Gastroesophageal sphincter (tissue), 3 donors: ENCODE data around the gene EIF5A.

Experiments
- CTCF ChIP-seq, 4 experiments: fragments of 200-600 bp in 2 of 4; fragments of 450-650 bp in 2 of 4; sonication (generic) in 1 of 4; IDR thresholded peaks; one replicate each; pipeline ENCODE4 v1.5.1; 2017 to 2019; ENCODE audit warnings: antibody characterized with exemption in 4 of 4, mild to moderate bottlenecking in 2 of 4, moderate library complexity in 2 of 4
- EP300 ChIP-seq: sonication (generic); formaldehyde crosslinking; IDR thresholded peaks from one replicate; pipeline ENCODE4 v1.6.1; 2017; ENCODE audit warnings: antibody characterized with exemption, mild to moderate bottlenecking
- POLR2A ChIP-seq, 2 donors: fragments of 450-650 bp; IDR thresholded peaks; one replicate each; pipeline ENCODE4 v1.6.1; 2017; ENCODE audit warnings: antibody characterized with exemption in 2 of 2, mild to moderate bottlenecking in 2 of 2, moderate library complexity in 1 of 2

GRCh38 chr17:7355053-7355452 lies 47.6 kb downstream of the EIF5A start, which contains the start of gene TMEM95:
- TF ChIP-seq CTCF (IDR thresholded peaks at IDR 0.05) (no peak), EP300 (no peak), POLR2A (IDR thresholded peaks at IDR 0.05) (no peak)
